WTC11 (cell line): ENCODE measurements around the gene UBE3C. TPM values are rescaled to one million over a fixed set of nuclear protein-coding genes. Genes with fewer than 3 reads are reported as not detected.

Experiments used
- ATAC-seq: fragments of 200-7000 bp; cut with Tn5 transposase; 2 replicates; pipeline ENCODE4 v1.10.0; 2021; ENCODE audit warnings: mild to moderate bottlenecking, moderate library complexity
- CTCF ChIA-PET: fragments of 300-600 bp; sonication (Branson Sonifier 250); formaldehyde crosslinking; loops from one replicate; lab custom pipeline; 2021; ENCODE audit warnings: antibody characterized with exemption; lab: Charles Lee
- POLR2A ChIA-PET: fragments of 350-600 bp; sonication (Branson Sonifier 250); formaldehyde crosslinking; loops from one replicate; lab custom pipeline; 2021; ENCODE audit warnings: antibody characterized with exemption; lab: Charles Lee
- DNase-seq: peaks from one replicate; pipeline ENCODE4 v3.0.0; 2021; ENCODE audit warnings: low spot score
- H3K27ac Mint-ChIP-seq: 2 replicates; pipeline ENCODE4 v1.8.0; 2021; ENCODE audit warnings: mixed read lengths
- H3K27me3 Mint-ChIP-seq: 2 replicates; pipeline ENCODE4 v1.8.0; 2021; ENCODE audit warnings: low read depth, mild to moderate bottlenecking, moderate library complexity, mixed read lengths
- H3K36me3 Mint-ChIP-seq: 2 replicates; pipeline ENCODE4 v1.8.0; 2021; ENCODE audit warnings: mixed read lengths
- H3K4me1 Mint-ChIP-seq: 2 replicates; pipeline ENCODE4 v1.8.0; 2022; ENCODE audit warnings: mixed read lengths
- H3K4me3 Mint-ChIP-seq: 2 replicates; pipeline ENCODE4 v1.8.0; 2021; ENCODE audit warnings: mild to moderate bottlenecking, moderate library complexity, mixed read lengths
- H3K9me3 Mint-ChIP-seq: 2 replicates; pipeline ENCODE4 v1.8.0; 2021; ENCODE audit warnings: mixed read lengths
- E2F5 ChIP-seq: sonication (generic); formaldehyde crosslinking; IDR thresholded peaks from 2 replicates; pipeline ENCODE4 v1.8.1; 2022; ENCODE audit warnings: mild to moderate bottlenecking, moderate library complexity, missing genetic modification reagents
- ETV6 ChIP-seq: sonication (generic); formaldehyde crosslinking; IDR thresholded peaks from 2 replicates; pipeline ENCODE4 v1.8.1; 2022; ENCODE audit warnings: mild to moderate bottlenecking, missing genetic modification reagents
- GRHL2 ChIP-seq: fragments of 250-450 bp; sonication (Bioruptor Pico); IDR thresholded peaks from 2 replicates; pipeline ENCODE4 v1.8.0; 2022; ENCODE audit warnings: mild to moderate bottlenecking, moderate library complexity; ENCODE audit not compliant: insufficient replicate concordance, severe bottlenecking
- IRF2 ChIP-seq: sonication (generic); formaldehyde crosslinking; IDR thresholded peaks from 2 replicates; pipeline ENCODE4 v1.8.0; 2022; ENCODE audit warnings: low read depth, missing genetic modification reagents, borderline replicate concordance
- NFYB ChIP-seq: sonication (generic); formaldehyde crosslinking; conservative IDR thresholded peaks from 2 replicates; pipeline ENCODE4 v1.8.0; 2022; ENCODE audit warnings: low read depth, missing genetic modification reagents
- NR2C2 ChIP-seq: sonication (generic); formaldehyde crosslinking; IDR thresholded peaks from 2 replicates; pipeline ENCODE4 v1.8.0; 2022; ENCODE audit warnings: mild to moderate bottlenecking, missing genetic modification reagents
- RORB ChIP-seq: fragments of 250-450 bp; sonication (Bioruptor Pico); IDR thresholded peaks from 2 replicates; pipeline ENCODE4 v1.9.0; 2021; ENCODE audit warnings: mild to moderate bottlenecking
- SMAD4 ChIP-seq: sonication (generic); formaldehyde crosslinking; IDR thresholded peaks from 2 replicates; pipeline ENCODE4 v1.8.0; 2022; ENCODE audit warnings: mild to moderate bottlenecking, missing genetic modification reagents
- SP1 ChIP-seq: sonication (generic); formaldehyde crosslinking; conservative IDR thresholded peaks from 2 replicates; pipeline ENCODE4 v1.8.1; 2022; ENCODE audit warnings: missing genetic modification reagents
- USF2 ChIP-seq: sonication (generic); formaldehyde crosslinking; IDR thresholded peaks from 2 replicates; pipeline ENCODE4 v1.8.1; 2023; ENCODE audit warnings: mild to moderate bottlenecking, missing genetic modification reagents, moderate library complexity
- ZBTB21 ChIP-seq: sonication (generic); formaldehyde crosslinking; IDR thresholded peaks from 2 replicates; pipeline ENCODE4 v1.8.1; 2023; ENCODE audit warnings: mild to moderate bottlenecking, missing genetic modification reagents, borderline replicate concordance
- ZNF121 ChIP-seq: sonication (generic); formaldehyde crosslinking; IDR thresholded peaks from 2 replicates; pipeline ENCODE4 v1.8.0; 2023; ENCODE audit warnings: missing genetic modification reagents
- ZNF232 ChIP-seq: sonication (generic); formaldehyde crosslinking; IDR thresholded peaks from 2 replicates; pipeline ENCODE4 v1.8.0; 2022; ENCODE audit warnings: mild to moderate bottlenecking, missing genetic modification reagents
- ZNF416 ChIP-seq: fragments of 250-450 bp; sonication (Bioruptor Pico); IDR thresholded peaks from 2 replicates; pipeline ENCODE4 v1.9.0; 2021; ENCODE audit warnings: mild to moderate bottlenecking, inconsistent platforms
- ZSCAN18 ChIP-seq: fragments of 250-450 bp; sonication (Bioruptor Pico); IDR thresholded peaks from 2 replicates; pipeline ENCODE4 v2.1.2; 2022; ENCODE audit warnings: mild to moderate bottlenecking, moderate library complexity
- total RNA-seq: library from RNA; stranded (reverse); gene quantifications from 3 replicates; pipeline ENCODE4 v1.2.3, GENCODE V29; 2021
- TF ChIP-seq, protein P1 (sequence below): sonication (generic); formaldehyde crosslinking; IDR thresholded peaks from 2 replicates; pipeline ENCODE4 v1.8.1; 2023; ENCODE audit warnings: mild to moderate bottlenecking, missing genetic modification reagents, borderline replicate concordance
- TF ChIP-seq, protein P2 (sequence below): fragments of 250-450 bp; sonication (Bioruptor Pico); IDR thresholded peaks from 2 replicates; pipeline ENCODE4 v1.8.0; 2021; ENCODE audit warnings: mild to moderate bottlenecking
- TF ChIP-seq, protein P3 (sequence below): fragments of 200-600 bp; IDR thresholded peaks from 2 replicates; pipeline ENCODE4 v1.8.0; 2022; ENCODE audit warnings: antibody characterized with exemption

UBE3C gene
- total RNA-seq, 1 experiment from 2014 or later, result 59.7 TPM

DNA sequence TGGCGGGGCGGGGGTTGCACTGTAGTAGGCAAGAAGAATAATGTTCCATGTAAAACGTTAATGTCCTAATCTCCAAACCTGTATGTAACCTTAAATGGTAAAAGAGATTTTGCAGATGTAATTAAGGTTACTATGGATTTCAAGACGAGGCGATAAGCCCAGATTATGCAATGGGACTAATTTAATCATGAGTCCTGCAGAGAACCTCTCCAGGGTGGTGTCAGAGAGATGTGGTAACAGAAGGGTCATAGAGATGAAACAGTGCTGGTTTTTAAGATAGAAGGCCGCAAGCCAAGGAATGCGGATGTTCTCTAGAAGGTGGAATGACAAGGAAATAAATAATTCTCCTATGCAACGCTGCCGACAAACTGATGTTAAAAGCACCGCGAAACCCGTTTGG is 57.1 kb downstream of the UBE3C start (continued):
- TF ChIP-seq ZNF121 (CRISPR knock-in tag) (no peak), ZNF232 (CRISPR knock-in tag) (no peak), RORB (CRISPR knock-in tag) (no peak)

- ChIA-PET POLR2A (no interaction called here), CTCF (interaction anchor here (0.6 kb wide), 1 partner anchor 149 kb away, joined by 3 read pairs; no protein-coding TSS in a partner anchor)
Observed at GRCh38 chr7:157204134-157204533, 65.4 kb downstream of the UBE3C start.

GRCh38 chr7:157205438-157205837 is 66.7 kb downstream of the UBE3C start:
- H3K36me3 Mint-ChIP-seq, result peaks cover 39% of the 10 kb centered on the region
- no peaks in the 10 kb centered on the region for H3K27me3 Mint-ChIP-seq
- no peak for TF ChIP-seq NR2C2
- TF ChIP-seq, protein P1, sequence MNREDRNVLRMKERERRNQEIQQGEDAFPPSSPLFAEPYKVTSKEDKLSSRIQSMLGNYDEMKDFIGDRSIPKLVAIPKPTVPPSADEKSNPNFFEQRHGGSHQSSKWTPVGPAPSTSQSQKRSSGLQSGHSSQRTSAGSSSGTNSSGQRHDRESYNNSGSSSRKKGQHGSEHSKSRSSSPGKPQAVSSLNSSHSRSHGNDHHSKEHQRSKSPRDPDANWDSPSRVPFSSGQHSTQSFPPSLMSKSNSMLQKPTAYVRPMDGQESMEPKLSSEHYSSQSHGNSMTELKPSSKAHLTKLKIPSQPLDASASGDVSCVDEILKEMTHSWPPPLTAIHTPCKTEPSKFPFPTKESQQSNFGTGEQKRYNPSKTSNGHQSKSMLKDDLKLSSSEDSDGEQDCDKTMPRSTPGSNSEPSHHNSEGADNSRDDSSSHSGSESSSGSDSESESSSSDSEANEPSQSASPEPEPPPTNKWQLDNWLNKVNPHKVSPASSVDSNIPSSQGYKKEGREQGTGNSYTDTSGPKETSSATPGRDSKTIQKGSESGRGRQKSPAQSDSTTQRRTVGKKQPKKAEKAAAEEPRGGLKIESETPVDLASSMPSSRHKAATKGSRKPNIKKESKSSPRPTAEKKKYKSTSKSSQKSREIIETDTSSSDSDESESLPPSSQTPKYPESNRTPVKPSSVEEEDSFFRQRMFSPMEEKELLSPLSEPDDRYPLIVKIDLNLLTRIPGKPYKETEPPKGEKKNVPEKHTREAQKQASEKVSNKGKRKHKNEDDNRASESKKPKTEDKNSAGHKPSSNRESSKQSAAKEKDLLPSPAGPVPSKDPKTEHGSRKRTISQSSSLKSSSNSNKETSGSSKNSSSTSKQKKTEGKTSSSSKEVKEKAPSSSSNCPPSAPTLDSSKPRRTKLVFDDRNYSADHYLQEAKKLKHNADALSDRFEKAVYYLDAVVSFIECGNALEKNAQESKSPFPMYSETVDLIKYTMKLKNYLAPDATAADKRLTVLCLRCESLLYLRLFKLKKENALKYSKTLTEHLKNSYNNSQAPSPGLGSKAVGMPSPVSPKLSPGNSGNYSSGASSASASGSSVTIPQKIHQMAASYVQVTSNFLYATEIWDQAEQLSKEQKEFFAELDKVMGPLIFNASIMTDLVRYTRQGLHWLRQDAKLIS, result no peak
- TF ChIP-seq NFYB (CRISPR knock-in tag), result no peak
- TF ChIP-seq, all 79 proteins: peak for 0
- Mint-ChIP-seq H3K27ac (no peak overlapping the region), H3K4me1 (no peaks in the 10 kb centered on the region), H3K4me3 (no peak overlapping the region), H3K9me3 (no peaks in the 10 kb centered on the region)
- DNase-seq, result no peak
- no peak for ATAC-seq
- CTCF ChIA-PET, result interaction anchor here (1.5 kb wide), 1 partner anchor 256 kb away, joined by 3 read pairs; the partner anchor contains the start of gene NOM1
- POLR2A ChIA-PET, result no interaction called here

More at GRCh38 chr7:157204134-157204533, 65.4 kb downstream of the UBE3C start:
- H3K4me1 Mint-ChIP-seq, result no peaks in the 10 kb centered on the region
- TF ChIP-seq NFYB (CRISPR knock-in tag) (no peak), SP1 (CRISPR knock-in tag) (no peak), ZBTB21 (CRISPR knock-in tag) (no peak), E2F5 (no peak), ETV6 (CRISPR knock-in tag) (no peak), ZNF232 (CRISPR knock-in tag) (no peak), ZSCAN18 (CRISPR knock-in tag) (no peak), GRHL2 (CRISPR knock-in tag) (no peak), USF2 (CRISPR knock-in tag) (no peak), SMAD4 (no peak), ZNF416 (CRISPR knock-in tag) (no peak), IRF2 (CRISPR knock-in tag) (no peak)
- TF ChIP-seq, protein P2, sequence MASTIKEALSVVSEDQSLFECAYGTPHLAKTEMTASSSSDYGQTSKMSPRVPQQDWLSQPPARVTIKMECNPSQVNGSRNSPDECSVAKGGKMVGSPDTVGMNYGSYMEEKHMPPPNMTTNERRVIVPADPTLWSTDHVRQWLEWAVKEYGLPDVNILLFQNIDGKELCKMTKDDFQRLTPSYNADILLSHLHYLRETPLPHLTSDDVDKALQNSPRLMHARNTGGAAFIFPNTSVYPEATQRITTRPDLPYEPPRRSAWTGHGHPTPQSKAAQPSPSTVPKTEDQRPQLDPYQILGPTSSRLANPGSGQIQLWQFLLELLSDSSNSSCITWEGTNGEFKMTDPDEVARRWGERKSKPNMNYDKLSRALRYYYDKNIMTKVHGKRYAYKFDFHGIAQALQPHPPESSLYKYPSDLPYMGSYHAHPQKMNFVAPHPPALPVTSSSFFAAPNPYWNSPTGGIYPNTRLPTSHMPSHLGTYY (CRISPR knock-in tag), result no peak
- TF ChIP-seq, protein P3, sequence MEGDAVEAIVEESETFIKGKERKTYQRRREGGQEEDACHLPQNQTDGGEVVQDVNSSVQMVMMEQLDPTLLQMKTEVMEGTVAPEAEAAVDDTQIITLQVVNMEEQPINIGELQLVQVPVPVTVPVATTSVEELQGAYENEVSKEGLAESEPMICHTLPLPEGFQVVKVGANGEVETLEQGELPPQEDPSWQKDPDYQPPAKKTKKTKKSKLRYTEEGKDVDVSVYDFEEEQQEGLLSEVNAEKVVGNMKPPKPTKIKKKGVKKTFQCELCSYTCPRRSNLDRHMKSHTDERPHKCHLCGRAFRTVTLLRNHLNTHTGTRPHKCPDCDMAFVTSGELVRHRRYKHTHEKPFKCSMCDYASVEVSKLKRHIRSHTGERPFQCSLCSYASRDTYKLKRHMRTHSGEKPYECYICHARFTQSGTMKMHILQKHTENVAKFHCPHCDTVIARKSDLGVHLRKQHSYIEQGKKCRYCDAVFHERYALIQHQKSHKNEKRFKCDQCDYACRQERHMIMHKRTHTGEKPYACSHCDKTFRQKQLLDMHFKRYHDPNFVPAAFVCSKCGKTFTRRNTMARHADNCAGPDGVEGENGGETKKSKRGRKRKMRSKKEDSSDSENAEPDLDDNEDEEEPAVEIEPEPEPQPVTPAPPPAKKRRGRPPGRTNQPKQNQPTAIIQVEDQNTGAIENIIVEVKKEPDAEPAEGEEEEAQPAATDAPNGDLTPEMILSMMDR, result no peak
- TF ChIP-seq, all 79 proteins: peak for 0
- H3K36me3 Mint-ChIP-seq, result peaks cover 36% of the 10 kb centered on the region
- ATAC-seq (no peak), DNase-seq (no peak)
- no peaks in the 10 kb centered on the region for H3K9me3 Mint-ChIP-seq
- H3K27ac Mint-ChIP-seq, result no peak overlapping the region
- H3K27me3 Mint-ChIP-seq, result no peaks in the 10 kb centered on the region
- no peak overlapping the region for H3K4me3 Mint-ChIP-seq
